NOMO-1 treated with DMSO at 0.1 percent for 48 hours (cell line): ENCODE measurements around the gene POLD4.

ENCODE experiments used
- DNase-seq: peaks from one replicate; lab custom pipeline; 2025; ENCODE audit not compliant: unreplicated experiment; lab: John Stamatoyannopoulos, UW

Gene POLD4

DNA sequence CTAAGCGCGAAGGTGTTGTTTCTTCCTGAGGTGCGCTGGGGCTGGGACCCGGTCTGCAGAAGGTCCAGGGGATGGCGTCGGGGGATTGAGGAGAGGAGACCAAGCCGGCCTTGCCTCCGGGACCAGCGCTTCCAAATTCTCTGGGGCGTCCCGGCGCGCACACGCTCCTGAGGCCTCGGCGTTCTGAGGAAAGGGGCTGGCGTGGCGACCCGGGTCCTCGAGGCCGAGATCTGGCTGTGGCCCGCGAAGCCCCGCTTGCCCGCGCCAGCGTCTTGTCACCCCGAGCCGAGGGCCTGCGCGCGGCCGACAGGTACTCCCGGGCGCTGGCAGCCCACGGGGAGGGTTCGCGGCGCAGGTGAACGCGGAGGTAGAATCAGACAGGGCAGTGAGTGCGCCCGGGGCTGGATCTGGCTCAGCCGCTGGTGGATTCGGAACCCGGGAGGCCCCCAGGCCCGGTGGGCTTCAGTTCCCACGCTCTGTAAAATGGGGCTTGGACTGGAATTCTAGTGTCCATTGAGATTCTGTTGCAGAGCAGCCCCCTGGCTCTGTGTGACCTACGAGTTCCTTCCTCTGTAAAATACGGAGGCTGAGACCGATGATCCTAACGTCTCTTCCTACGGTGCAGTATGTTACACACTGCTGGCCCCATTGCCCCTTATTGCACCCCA lies 35.3 kb downstream of the POLD4 start:
- no peak for DNase-seq

- peak; percentile 95 for DNase-seq
These were observed 36.0 kb downstream of the POLD4 start for GRCh38 chr11:67317205-67317887.

- no peak for DNase-seq
These were observed 36.5 kb downstream of the POLD4 start for GRCh38 chr11:67316882-67317204.

- no peak for DNase-seq
These were observed 37.9 kb downstream of the POLD4 start for GRCh38 chr11:67315325-67315909.

- DNase-seq, result no peak
These were observed 39.1 kb downstream of the POLD4 start for GRCh38 chr11:67314218-67314617.

DNA sequence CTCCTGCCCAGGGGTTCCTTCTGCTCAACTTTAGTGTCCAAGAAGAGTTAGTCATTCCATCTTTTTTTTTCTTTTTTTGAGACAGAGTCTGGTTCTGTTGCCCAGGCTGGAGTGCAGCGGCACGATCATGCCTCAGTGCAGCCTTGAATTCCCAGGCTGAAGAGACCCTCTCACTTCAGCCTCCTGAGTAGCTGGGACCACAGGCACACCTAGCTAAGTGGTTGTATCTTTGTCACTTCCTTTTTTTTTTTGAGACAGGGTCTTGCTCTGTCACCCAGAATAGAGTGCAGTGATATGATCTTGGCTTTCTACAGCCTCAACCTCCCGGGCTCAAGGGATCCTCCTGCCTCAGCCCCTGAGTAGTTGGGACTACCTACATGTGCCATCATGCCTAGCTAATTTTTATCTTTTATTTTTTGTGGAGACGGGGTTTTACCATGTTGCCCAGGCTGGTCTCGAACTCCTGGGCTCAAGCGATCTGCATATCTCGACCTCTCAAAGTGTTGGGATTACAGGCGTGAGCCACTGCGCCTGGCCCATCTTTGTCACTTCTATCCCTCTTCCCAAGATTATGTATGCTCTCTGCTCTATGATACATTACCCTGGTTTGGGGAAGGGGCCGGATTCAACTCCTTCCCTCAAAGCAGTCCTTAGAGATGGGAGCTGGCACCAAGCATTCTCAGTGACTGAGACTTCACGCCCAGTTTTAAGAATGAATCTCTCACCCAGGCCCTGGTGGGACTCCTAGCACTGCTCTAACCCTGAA lies 40.0 kb downstream of the POLD4 start:
- no peak for DNase-seq

GRCh38 chr11:67312187-67313021 lies 40.9 kb downstream of the POLD4 start:
- DNase-seq, result peak; percentile 77

GRCh38 chr11:67311556-67312082 lies 41.7 kb downstream of the POLD4 start:
- DNase-seq, result no peak

- no peak for DNase-seq
These were observed 42.2 kb downstream of the POLD4 start for GRCh38 chr11:67311051-67311555.

DNA sequence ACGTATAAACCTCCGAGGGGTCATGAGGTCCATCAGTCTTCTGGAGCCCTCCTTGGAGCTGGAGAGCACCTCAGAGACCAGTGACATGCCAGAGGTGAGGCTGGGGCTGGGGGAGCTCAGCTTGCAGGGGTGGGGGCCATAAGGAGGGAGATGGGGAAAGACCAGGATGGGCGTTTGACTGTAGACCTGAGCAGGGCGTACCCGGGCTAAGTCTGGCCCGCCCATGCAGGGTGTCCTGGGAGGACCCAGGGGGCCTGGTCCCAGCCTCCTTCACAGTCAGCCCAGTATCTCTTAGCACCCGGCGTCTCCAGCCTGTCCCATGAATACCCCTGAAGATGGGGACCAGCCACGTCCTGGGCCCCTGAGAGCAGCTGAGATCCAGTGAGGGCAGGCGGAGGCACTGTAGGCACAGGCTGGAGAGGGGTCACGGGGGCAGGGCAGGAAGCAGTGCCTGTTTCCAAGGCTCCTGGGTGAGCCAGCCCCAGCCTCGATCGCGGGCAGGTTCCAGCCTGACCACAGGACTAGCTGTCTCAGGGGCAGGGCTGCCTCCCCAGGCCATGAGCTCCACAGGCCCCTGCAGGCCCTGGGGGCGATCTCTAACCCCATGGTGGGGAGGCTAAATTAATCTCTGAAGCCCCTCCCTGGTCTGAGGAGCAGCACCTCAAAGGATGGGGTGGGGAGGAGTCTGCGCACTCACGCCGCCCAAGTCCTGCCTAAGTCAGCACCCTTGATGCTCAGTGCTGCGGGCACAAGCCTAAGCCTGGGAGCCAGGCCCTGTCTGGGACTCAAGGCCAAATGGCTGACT lies 42.9 kb downstream of the POLD4 start:
- no peak for DNase-seq

GRCh38 chr11:67309661-67310061 lies 43.7 kb downstream of the POLD4 start:
- no peak for DNase-seq

- no peak for DNase-seq
These were observed 44.2 kb downstream of the POLD4 start for GRCh38 chr11:67309166-67309565.

GRCh38 chr11:67308031-67308866 lies 45.1 kb downstream of the POLD4 start:
- DNase-seq, result no peak

DNA sequence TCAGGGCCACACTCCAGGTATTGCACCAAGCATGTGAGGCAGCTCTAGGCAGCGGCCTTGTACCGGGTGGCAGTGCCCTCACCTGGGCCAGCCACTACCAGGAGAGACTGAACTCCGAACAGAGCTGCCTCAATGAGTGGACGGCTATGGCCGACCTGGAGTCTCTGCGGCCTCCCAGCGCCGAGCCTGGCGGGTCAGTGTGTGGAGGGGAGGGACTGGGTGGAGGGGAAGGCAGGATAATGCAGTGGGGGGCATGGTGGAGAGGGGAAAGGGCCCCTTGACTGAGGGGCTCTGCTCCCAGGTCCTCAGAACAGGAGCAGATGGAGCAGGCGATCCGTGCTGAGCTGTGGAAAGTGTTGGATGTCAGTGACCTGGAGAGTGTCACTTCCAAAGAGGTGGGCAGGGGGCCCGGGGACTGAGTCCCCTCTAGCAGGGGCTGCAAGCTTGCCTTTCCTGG lies 45.8 kb downstream of the POLD4 start:
- no peak for DNase-seq

DNA sequence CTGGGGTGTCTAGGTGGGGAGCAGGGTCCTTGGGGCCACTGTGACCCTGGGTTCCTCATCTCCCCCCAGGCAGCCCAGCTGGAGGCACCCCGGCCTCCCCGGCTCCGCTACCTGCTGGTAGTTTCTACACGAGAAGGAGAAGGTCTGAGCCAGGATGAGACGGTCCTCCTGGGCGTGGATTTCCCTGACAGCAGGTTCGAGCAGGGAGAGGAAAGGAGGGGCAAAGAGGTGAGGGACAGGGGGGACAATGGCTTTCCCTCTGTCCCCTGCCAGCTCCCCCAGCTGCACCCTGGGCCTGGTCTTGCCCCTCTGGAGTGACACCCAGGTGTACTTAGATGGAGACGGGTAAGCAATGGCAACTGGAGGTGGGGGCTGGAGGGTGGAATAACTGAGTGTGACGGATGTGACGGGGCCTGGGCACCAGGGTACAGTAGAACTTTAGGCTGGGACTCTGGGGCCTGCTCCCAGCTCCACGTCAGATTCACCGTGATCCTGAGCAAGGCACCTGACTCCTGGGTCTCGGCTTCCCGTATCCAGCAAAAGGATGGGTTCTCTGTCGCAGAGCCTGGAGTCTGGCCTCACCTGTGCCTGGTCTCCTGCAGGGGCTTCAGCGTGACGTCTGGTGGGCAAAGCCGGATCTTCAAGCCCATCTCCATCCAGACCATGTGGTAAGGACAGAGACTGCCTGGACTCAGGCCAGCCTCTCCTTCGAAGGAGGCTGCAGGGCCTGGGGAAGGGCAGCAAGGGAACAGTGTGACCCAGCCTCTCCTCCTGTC lies 46.4 kb downstream of the POLD4 start:
- DNase-seq, result no peak

DNA sequence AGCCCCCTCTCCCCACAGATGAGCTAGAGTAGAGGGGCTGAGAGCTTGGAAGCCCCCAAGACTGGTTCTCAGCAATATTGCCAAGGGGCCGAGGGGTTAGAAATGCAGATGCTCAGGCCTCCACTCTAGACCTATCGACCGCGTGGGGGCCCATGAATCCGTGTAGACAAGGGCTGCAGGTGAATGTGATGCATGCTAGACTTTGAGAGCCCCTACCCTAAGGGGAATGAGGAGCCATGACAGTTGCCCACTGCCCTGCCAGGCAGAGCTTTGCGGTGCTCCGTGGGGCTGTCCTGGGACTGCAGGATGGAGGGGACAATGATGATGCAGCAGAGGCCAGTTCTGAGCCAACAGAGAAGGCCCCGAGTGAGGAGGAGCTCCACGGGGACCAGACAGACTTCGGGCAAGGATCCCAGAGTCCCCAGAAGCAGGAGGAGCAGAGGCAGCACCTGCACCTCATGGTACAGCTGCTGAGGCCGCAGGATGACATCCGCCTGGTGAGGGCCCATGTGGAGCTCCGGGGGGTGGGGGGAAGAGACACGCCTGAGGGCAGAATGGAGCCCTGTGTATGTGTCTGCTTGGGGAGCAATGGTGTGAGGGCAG lies 48.7 kb downstream of the POLD4 start:
- no peak for DNase-seq

DNA sequence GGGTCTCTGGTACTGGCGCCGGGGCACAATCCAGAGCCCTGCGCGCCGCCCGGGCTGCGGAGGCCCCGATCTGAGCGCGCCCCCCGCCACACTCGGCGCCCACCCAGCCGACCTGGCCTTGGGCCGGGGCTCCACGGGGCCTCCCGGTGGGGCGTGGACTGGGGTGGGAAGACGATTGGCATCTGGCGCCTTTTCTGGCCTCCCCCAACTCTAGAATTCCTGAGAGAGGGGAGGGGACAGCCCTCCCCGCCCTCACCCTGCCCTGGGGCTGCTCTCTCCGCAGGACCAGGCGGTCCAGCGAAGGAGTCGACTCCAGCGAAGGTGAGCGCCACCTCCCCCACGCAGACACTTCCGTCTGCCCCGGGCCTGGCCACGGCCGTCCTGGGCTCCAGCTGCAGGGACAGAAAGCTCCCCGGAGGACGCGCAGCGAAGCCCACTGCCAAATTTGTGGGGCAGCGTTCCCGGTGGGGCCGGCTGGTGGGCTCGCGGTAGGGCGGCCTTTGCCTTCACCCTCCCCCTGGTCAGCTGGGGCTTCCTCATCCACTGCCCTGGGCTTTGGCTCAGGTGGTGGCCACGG lies 49.4 kb downstream of the POLD4 start:
- DNase-seq, result no peak
